HepG2 (cell line): Measurements from ENCODE around the gene ZNF185. TPM values are rescaled to one million over a fixed set of nuclear protein-coding genes. Genes with fewer than 3 reads are reported as not detected.

Source experiments
- ATAC-seq: fragments of 200-7000 bp; cut with Tn5 transposase; 3 replicates; pipeline ENCODE4 v1.9.1; 2020; ENCODE audit warnings: mild to moderate bottlenecking, moderate library complexity
- BruUV-seq: library from RNA; stranded (reverse); fragments of 400-500 nt; replicated peaks from 2 replicates; lab custom pipeline; 2021; lab: Mats Ljungman, UMichigan
- CTCF ChIA-PET: fragments of 300-600 bp; formaldehyde crosslinking; extraction: SDS; loops from one replicate; lab custom pipeline; 2021; ENCODE audit warnings: low total read pairs, inconsistent platforms, low intra/inter-chr PET ratio; lab: Yijun Ruan, JAX
- POLR2A ChIA-PET: fragments of 350-600 bp; sonication (Branson Sonifier 250); formaldehyde crosslinking; loops from one replicate; lab custom pipeline; 2020; ENCODE audit warnings: antibody characterized with exemption, inconsistent platforms; lab: Yijun Ruan, JAX
- DNase-seq: peaks from one replicate; pipeline ENCODE4 v3.0.0-alpha.2; 2015; ENCODE audit warnings: low spot score
- FAIRE-seq: peaks from 3 replicates; lab custom pipeline; 2011; peaks lifted over from hg19 to GRCh38; lab: Jason Lieb, UNC
- H2AFZ ChIP-seq: one replicate; pipeline ENCODE4 v1.6.1; 2011; ENCODE audit warnings: low read length, inconsistent platforms
- H3K27ac ChIP-seq: fragments of 300-600 bp; 3 replicates; pipeline ENCODE4 v1.8.0; 2011; ENCODE audit warnings: mixed run types, mild to moderate bottlenecking, mixed read lengths, low read length, inconsistent platforms; ENCODE audit not compliant: insufficient read depth; ENCODE audit errors: extremely low read length
- H3K27me3 ChIP-seq, 2 experiments: fragments of 200-600 bp in 1 of 2; 2 replicates in 1 of 2; 3 replicates in 1 of 2; pipeline versions ENCODE4 v1.6.0 to v1.8.0; 2011; ENCODE audit warnings: low read length in 2 of 2, mild to moderate bottlenecking in 2 of 2, moderate library complexity in 2 of 2, inconsistent platforms in 1 of 2; ENCODE audit not compliant: insufficient read depth in 2 of 2, control insufficient read depth in 1 of 2
- H3K36me3 ChIP-seq, 2 experiments: fragments of 200-600 bp in 1 of 2; replicated peaks in 1 of 2; 2 replicates in 1 of 2; 3 replicates in 1 of 2; pipeline versions ENCODE4 v1.5.1 to v1.8.0; 2011; ENCODE audit warnings: low read length in 2 of 2, inconsistent platforms in 1 of 2; ENCODE audit not compliant: insufficient read depth in 2 of 2, control insufficient read depth in 1 of 2
- H3K4me1 ChIP-seq: 2 replicates; pipeline ENCODE4 v1.5.1; 2012; ENCODE audit warnings: low read length, inconsistent platforms; ENCODE audit not compliant: insufficient read depth
- H3K4me2 ChIP-seq: 2 replicates; pipeline ENCODE4 v1.6.0; 2011; ENCODE audit warnings: low read depth, low read length, inconsistent platforms
- H3K4me3 ChIP-seq, 3 experiments: fragments of 200-600 bp in 1 of 3; sonication (generic), shearing (Covaris generic) in 1 of 3; replicated peaks in 1 of 3; 2 replicates each; pipeline ENCODE4 v1.5.1; 2011 to 2016; ENCODE audit warnings: low read length in 3 of 3, inconsistent platforms in 2 of 3, low read depth in 2 of 3, mild to moderate bottlenecking in 2 of 3, control low read depth in 1 of 3, mixed read lengths in 1 of 3; ENCODE audit not compliant: insufficient read depth in 1 of 3
- H3K79me2 ChIP-seq: one replicate; pipeline ENCODE4 v1.6.1; 2011; ENCODE audit warnings: low read length, inconsistent platforms; ENCODE audit not compliant: insufficient read depth
- H3K9ac ChIP-seq: 2 replicates; pipeline ENCODE4 v1.6.0; 2011; ENCODE audit warnings: mild to moderate bottlenecking, low read depth, low read length, inconsistent platforms; ENCODE audit not compliant: insufficient read depth
- H3K9me3 ChIP-seq: 2 replicates; pipeline ENCODE4 v1.5.1; 2012; ENCODE audit warnings: mild to moderate bottlenecking, low read length
- H4K20me1 ChIP-seq: 2 replicates; pipeline ENCODE4 v1.6.0; 2011; ENCODE audit warnings: inconsistent platforms, mild to moderate bottlenecking, low read length, moderate library complexity; ENCODE audit not compliant: insufficient read depth
- ISL2 ChIP-seq: sonication (generic); formaldehyde crosslinking; IDR thresholded peaks from 2 replicates; pipeline ENCODE4 v1.5.0; 2020; ENCODE audit warnings: missing genetic modification reagents
- KDM1A ChIP-seq: IDR thresholded peaks from 2 replicates; pipeline ENCODE4 v1.6.1; 2016; ENCODE audit warnings: missing compliant biosample characterization
- MBNL3 ChIP-seq: fragments of 250-450 bp; sonication (Bioruptor Pico); conservative IDR thresholded peaks from 2 replicates; pipeline ENCODE4 v1.8.0; 2022; ENCODE audit warnings: mild to moderate bottlenecking, inconsistent platforms
- MXI1 ChIP-seq: IDR thresholded peaks from 3 replicates; pipeline ENCODE4 v1.6.1; 2012; ENCODE audit warnings: low read depth, low read length, inconsistent platforms, borderline replicate concordance
- NCOA5 ChIP-seq: sonication (generic); formaldehyde crosslinking; IDR thresholded peaks from 2 replicates; pipeline ENCODE4 v1.4.0; 2020; ENCODE audit warnings: missing genetic modification reagents
- NKX3-1 ChIP-seq: sonication (generic); formaldehyde crosslinking; IDR thresholded peaks from 2 replicates; pipeline ENCODE4 v1.5.0; 2020; ENCODE audit warnings: missing genetic modification reagents
- PITX1 ChIP-seq: sonication (generic); formaldehyde crosslinking; IDR thresholded peaks from 2 replicates; pipeline ENCODE4 v1.5.1; 2020; ENCODE audit warnings: mild to moderate bottlenecking, missing genetic modification reagents
- RBM22 ChIP-seq: fragments of 200-400 bp; formaldehyde crosslinking; optimal IDR thresholded peaks from 2 replicates; pipeline ENCODE3; 2017; ENCODE audit warnings: mild to moderate bottlenecking, low read length, moderate library complexity
- SALL2 ChIP-seq: sonication (generic); formaldehyde crosslinking; IDR thresholded peaks from 2 replicates; pipeline ENCODE4 v1.8.1; 2023; ENCODE audit warnings: mild to moderate bottlenecking, missing genetic modification reagents, inconsistent platforms
- SP2 ChIP-seq: sonication (generic); formaldehyde crosslinking; IDR thresholded peaks from 2 replicates; pipeline ENCODE4 v1.5.1; 2020; ENCODE audit warnings: mild to moderate bottlenecking, missing genetic modification reagents
- ZFP36 ChIP-seq: fragments of 150-350 bp; IDR thresholded peaks from 2 replicates; pipeline ENCODE4 v1.6.1; 2018; ENCODE audit warnings: borderline replicate concordance, low read length, low read depth; ENCODE audit not compliant: partially characterized antibody
- ZNF484 ChIP-seq: sonication (generic); formaldehyde crosslinking; IDR thresholded peaks from 2 replicates; pipeline ENCODE4 v1.5.1; 2020; ENCODE audit warnings: mild to moderate bottlenecking, low read depth, missing genetic modification reagents, borderline replicate concordance
- ZSCAN9 ChIP-seq: IDR thresholded peaks from 2 replicates; pipeline ENCODE4 v1.6.1; 2016; ENCODE audit warnings: borderline replicate concordance
- ZZZ3 ChIP-seq: sonication (generic); formaldehyde crosslinking; IDR thresholded peaks from 2 replicates; pipeline ENCODE4 v1.4.0; 2020; ENCODE audit warnings: missing genetic modification reagents, mild to moderate bottlenecking, borderline replicate concordance
- WGBS: methylation state at CpG from one replicate; pipeline ENCODE4 v1.1.6; 2017; ENCODE audit warnings: low lambda C conversion rate; 5-methylcytosine and 5-hydroxymethylcytosine counted together
- in situ Hi-C: cut with HindIII; loops from 2 replicates; pipeline ENCODE4 v1.10.0; 2017; ENCODE audit warnings: low pct_unique_long_range_greater_than_20kb; ENCODE audit not compliant: extremely low pct_ligation_motif_present
- intact Hi-C: fragments of 100-400 bp; cut with micrococcal nuclease; formaldehyde crosslinking; loops from one replicate; pipeline ENCODE4 v1.10.0; 2022; ENCODE audit not compliant: unreplicated experiment
- polyA plus RNA-seq, 8 experiments: library from polyadenylated mRNA; depleted of rRNA in 3 of 8; stranded (reverse) in 7 of 8; unstranded in 1 of 8; fragments of >200 nt; fragmentation: Illumina TruSeq in 4 of 8; extraction: Trizol in 4 of 8; gene quantifications; 2 replicates each; pipeline versions ENCODE4 v1.2.1 to v1.2.3, GENCODE V29; 2011 to 2016; ENCODE audit warnings: low read depth in 4 of 8, missing spikeins in 1 of 8, mixed read lengths in 1 of 8; ENCODE audit not compliant: insufficient read depth in 1 of 8
- total RNA-seq, 5 experiments: library from RNA; depleted of rRNA; stranded (reverse); fragments of >200 nt; fragmentation: Illumina TruSeq; extraction: Trizol; gene quantifications; 2 replicates each; pipeline ENCODE4 v1.2.3, GENCODE V29; 2016; ENCODE audit warnings: low read depth in 1 of 5
- TF ChIP-seq, protein P1 (sequence below): sonication (generic); formaldehyde crosslinking; IDR thresholded peaks from 2 replicates; pipeline ENCODE4 v1.5.0; 2020; ENCODE audit warnings: missing genetic modification reagents, mild to moderate bottlenecking, borderline replicate concordance
- TF ChIP-seq, protein P2 (sequence below): fragments of 450-650 bp; IDR thresholded peaks from 2 replicates; pipeline ENCODE4 v1.6.1; 2017; ENCODE audit warnings: mild to moderate bottlenecking
- TF ChIP-seq, protein P3 (sequence below): sonication (generic); formaldehyde crosslinking; IDR thresholded peaks from 2 replicates; pipeline ENCODE4 v1.4.0; 2020; ENCODE audit warnings: mild to moderate bottlenecking, missing genetic modification reagents
- TF ChIP-seq, protein P4 (sequence below): sonication (generic); formaldehyde crosslinking; IDR thresholded peaks from 2 replicates; pipeline ENCODE4 v1.9.0; 2021; ENCODE audit warnings: missing genetic modification reagents, borderline replicate concordance

The ZNF185 gene
- total and polyA plus RNA-seq, 2 of the 13 experiments (the other 11 are each of a cell fraction or from before 2014, with no cell fraction given), result 1.6 to 3.4 TPM

DNA sequence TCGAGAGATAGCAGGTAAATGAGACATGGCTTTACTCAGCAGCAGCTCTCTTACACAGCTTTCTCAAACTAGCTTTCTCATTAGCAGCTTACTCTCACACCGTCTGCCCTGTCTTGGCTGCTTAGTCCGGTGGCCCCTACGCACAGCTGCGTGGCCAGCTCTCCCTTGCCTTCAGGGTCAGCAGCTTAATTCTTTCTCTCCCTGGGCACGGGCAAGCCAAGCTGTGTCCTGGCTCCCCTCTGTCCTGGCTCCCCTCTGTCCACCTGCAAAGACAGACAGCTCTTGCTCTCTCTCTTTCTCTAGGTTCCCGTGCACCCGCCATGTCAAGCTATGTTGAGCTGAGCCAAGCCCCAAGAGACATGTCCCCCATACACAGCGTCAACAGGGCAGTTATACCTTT, 39.4 kb downstream of the ZNF185 start:
- H2AFZ ChIP-seq, result no peak overlapping the region
- H3K27ac ChIP-seq, result no peak overlapping the region
- FAIRE-seq (no peak), ATAC-seq (no peak), DNase-seq (no peak)
- H3K9ac ChIP-seq, result no peak overlapping the region
- intact Hi-C loops, result no loop called here
- H3K27me3 ChIP-seq, result no peaks in the 10 kb centered on the region
- TF ChIP-seq, protein P1, sequence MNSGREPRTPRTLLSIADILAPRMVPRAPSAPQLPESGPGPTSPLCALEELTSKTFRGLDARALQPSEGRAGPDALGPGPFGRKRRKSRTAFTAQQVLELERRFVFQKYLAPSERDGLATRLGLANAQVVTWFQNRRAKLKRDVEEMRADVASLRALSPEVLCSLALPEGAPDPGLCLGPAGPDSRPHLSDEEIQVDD (CRISPR knock-in tag), result no peak
- TF ChIP-seq ZNF484 (CRISPR knock-in tag) (no peak), KDM1A (CRISPR knock-in tag) (no peak), PITX1 (no peak), ISL2 (no peak), ZFP36 (no peak), RBM22 (no peak), NKX3-1 (CRISPR knock-in tag) (no peak), ZSCAN9 (CRISPR knock-in tag) (no peak), MXI1 (no peak), SALL2 (no peak), ZZZ3 (CRISPR knock-in tag) (no peak), NCOA5 (CRISPR knock-in tag) (no peak), MBNL3 (CRISPR knock-in tag) (no peak), SP2 (CRISPR knock-in tag) (no peak)
- TF ChIP-seq, protein P2, sequence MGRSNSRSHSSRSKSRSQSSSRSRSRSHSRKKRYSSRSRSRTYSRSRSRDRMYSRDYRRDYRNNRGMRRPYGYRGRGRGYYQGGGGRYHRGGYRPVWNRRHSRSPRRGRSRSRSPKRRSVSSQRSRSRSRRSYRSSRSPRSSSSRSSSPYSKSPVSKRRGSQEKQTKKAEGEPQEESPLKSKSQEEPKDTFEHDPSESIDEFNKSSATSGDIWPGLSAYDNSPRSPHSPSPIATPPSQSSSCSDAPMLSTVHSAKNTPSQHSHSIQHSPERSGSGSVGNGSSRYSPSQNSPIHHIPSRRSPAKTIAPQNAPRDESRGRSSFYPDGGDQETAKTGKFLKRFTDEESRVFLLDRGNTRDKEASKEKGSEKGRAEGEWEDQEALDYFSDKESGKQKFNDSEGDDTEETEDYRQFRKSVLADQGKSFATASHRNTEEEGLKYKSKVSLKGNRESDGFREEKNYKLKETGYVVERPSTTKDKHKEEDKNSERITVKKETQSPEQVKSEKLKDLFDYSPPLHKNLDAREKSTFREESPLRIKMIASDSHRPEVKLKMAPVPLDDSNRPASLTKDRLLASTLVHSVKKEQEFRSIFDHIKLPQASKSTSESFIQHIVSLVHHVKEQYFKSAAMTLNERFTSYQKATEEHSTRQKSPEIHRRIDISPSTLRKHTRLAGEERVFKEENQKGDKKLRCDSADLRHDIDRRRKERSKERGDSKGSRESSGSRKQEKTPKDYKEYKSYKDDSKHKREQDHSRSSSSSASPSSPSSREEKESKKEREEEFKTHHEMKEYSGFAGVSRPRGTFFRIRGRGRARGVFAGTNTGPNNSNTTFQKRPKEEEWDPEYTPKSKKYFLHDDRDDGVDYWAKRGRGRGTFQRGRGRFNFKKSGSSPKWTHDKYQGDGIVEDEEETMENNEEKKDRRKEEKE, result no peak
- TF ChIP-seq, protein P3, sequence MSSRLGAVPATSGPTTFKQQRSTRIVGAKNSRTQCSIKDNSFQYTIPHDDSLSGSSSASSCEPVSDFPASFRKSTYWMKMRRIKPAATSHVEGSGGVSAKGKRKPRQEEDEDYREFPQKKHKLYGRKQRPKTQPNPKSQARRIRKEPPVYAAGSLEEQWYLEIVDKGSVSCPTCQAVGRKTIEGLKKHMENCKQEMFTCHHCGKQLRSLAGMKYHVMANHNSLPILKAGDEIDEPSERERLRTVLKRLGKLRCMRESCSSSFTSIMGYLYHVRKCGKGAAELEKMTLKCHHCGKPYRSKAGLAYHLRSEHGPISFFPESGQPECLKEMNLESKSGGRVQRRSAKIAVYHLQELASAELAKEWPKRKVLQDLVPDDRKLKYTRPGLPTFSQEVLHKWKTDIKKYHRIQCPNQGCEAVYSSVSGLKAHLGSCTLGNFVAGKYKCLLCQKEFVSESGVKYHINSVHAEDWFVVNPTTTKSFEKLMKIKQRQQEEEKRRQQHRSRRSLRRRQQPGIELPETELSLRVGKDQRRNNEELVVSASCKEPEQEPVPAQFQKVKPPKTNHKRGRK (CRISPR knock-in tag), result no peak
- TF ChIP-seq, protein P4, sequence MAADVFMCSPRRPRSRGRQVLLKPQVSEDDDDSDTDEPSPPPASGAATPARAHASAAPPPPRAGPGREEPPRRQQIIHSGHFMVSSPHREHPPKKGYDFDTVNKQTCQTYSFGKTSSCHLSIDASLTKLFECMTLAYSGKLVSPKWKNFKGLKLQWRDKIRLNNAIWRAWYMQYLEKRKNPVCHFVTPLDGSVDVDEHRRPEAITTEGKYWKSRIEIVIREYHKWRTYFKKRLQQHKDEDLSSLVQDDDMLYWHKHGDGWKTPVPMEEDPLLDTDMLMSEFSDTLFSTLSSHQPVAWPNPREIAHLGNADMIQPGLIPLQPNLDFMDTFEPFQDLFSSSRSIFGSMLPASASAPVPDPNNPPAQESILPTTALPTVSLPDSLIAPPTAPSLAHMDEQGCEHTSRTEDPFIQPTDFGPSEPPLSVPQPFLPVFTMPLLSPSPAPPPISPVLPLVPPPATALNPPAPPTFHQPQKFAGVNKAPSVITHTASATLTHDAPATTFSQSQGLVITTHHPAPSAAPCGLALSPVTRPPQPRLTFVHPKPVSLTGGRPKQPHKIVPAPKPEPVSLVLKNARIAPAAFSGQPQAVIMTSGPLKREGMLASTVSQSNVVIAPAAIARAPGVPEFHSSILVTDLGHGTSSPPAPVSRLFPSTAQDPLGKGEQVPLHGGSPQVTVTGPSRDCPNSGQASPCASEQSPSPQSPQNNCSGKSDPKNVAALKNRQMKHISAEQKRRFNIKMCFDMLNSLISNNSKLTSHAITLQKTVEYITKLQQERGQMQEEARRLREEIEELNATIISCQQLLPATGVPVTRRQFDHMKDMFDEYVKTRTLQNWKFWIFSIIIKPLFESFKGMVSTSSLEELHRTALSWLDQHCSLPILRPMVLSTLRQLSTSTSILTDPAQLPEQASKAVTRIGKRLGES (CRISPR knock-in tag), result no peak
- H3K4me2 ChIP-seq, result no peak overlapping the region
- CTCF ChIA-PET, result no interaction called here
- in situ Hi-C loops, result no loop called here
- WGBS, result 75% methylated on average over 5 of the region's 9 CpGs
- POLR2A ChIA-PET, result no interaction called here
- no peaks in the 10 kb centered on the region for H4K20me1 ChIP-seq
- H3K4me3 ChIP-seq, result no peak overlapping the region
- H3K79me2 ChIP-seq, result no peaks in the 10 kb centered on the region
- no peaks in the 10 kb centered on the region for H3K36me3 ChIP-seq
- H3K9me3 ChIP-seq, result no peaks in the 10 kb centered on the region
- BruUV-seq, result no TSS peak
- H3K4me1 ChIP-seq, result peaks cover 5% of the 10 kb centered on the region; the same call in 1 of the 2 replicates
